ENCODE results near the gene USP51. TPM values are rescaled to one million over a fixed set of nuclear protein-coding genes. Genes with fewer than 3 reads are reported as not detected.
"Not testable (repeated sequence)": the region's sequence is repeated elsewhere in the genome, so short reads cannot be mapped to it uniquely, and the experiment has no call there.

USP51 gene
- polyA plus RNA-seq, 1 donor (not counting 4 experiments of a cell fraction or from before 2014, with no cell fraction given): 0.28 TPM

DNA sequence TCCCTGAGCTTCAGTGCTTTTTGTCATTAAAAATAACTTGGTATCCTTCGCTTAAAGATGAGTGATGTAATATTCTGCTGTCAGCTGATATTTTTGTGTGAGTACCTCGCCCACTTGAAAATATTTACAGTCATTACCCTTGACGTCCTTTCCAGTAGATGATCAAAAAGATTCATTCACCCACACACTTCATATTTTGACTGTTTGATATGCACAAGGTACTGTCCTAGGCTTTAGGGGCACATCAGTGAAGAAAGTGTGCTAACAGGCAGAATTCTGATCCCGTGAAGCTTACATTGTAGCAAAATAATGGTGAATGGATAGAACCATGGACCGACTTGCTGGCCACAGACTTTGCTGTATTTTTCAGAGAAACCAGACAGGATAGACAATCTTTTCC, 18.1 kb upstream of the USP51 start:
- H3K27me3 ChIP-seq (ENCODE audit: control insufficient read depth, extremely low read depth, insufficient read depth, low read length); H2AFZ ChIP-seq (ENCODE audit: control insufficient read depth, low read length); H3K79me2 ChIP-seq (ENCODE audit: control insufficient read depth, insufficient read depth, low read length); dilution Hi-C loops (cut with MboI; ENCODE audit: extremely low pct_ligation_motif_present, low sequenced_read_pairs); DNase-seq (ENCODE audit: low read depth, low spot score); H3K36me3 ChIP-seq (ENCODE audit: control insufficient read depth in 2 of 2, extremely low read depth in 1 of 2, insufficient read depth in 2 of 2, low read length in 2 of 2); H3K9me3 ChIP-seq (ENCODE audit: control insufficient read depth, low read depth, low read length); H3K9me1 ChIP-seq (ENCODE audit: control insufficient read depth, extremely low read depth, insufficient read depth, low read length); FAIRE-seq; H4K20me1 ChIP-seq (ENCODE audit: control insufficient read depth, extremely low read depth, insufficient read depth, low read length); H3K4me2 ChIP-seq (ENCODE audit: control insufficient read depth, extremely low read depth, insufficient read depth, low read depth, low read length); H3K9ac ChIP-seq (ENCODE audit: control insufficient read depth, extremely low read depth, insufficient read depth, low read length); H3K4me1 ChIP-seq (ENCODE audit: control insufficient read depth, extremely low read depth, insufficient read depth, low read length); H3K4me3 ChIP-seq (ENCODE audit: control insufficient read depth in 2 of 3, extremely low read depth in 1 of 3, insufficient read depth in 2 of 3, low read depth in 1 of 3, low read length in 3 of 3); H3K27ac ChIP-seq (ENCODE audit: control insufficient read depth, insufficient read depth, low read length): not testable (repeated sequence)

GRCh38 chrX:55507010-55507409, 17.4 kb upstream of the USP51 start:
- FAIRE-seq; H2AFZ ChIP-seq (ENCODE audit: control insufficient read depth, low read length); H3K27me3 ChIP-seq (ENCODE audit: control insufficient read depth, extremely low read depth, insufficient read depth, low read length); H3K79me2 ChIP-seq (ENCODE audit: control insufficient read depth, insufficient read depth, low read length); H3K4me1 ChIP-seq (ENCODE audit: control insufficient read depth, extremely low read depth, insufficient read depth, low read length); H3K9ac ChIP-seq (ENCODE audit: control insufficient read depth, extremely low read depth, insufficient read depth, low read length); H3K9me3 ChIP-seq (ENCODE audit: control insufficient read depth, low read depth, low read length); H3K27ac ChIP-seq (ENCODE audit: control insufficient read depth, insufficient read depth, low read length); H3K4me2 ChIP-seq (ENCODE audit: control insufficient read depth, extremely low read depth, insufficient read depth, low read depth, low read length); H3K4me3 ChIP-seq (ENCODE audit: control insufficient read depth in 2 of 3, extremely low read depth in 1 of 3, insufficient read depth in 2 of 3, low read depth in 1 of 3, low read length in 3 of 3); H3K36me3 ChIP-seq (ENCODE audit: control insufficient read depth in 2 of 2, extremely low read depth in 1 of 2, insufficient read depth in 2 of 2, low read length in 2 of 2); H4K20me1 ChIP-seq (ENCODE audit: control insufficient read depth, extremely low read depth, insufficient read depth, low read length); H3K9me1 ChIP-seq (ENCODE audit: control insufficient read depth, extremely low read depth, insufficient read depth, low read length); dilution Hi-C loops (cut with MboI; ENCODE audit: extremely low pct_ligation_motif_present, low sequenced_read_pairs); DNase-seq (ENCODE audit: low read depth, low spot score): not testable (repeated sequence)

DNA sequence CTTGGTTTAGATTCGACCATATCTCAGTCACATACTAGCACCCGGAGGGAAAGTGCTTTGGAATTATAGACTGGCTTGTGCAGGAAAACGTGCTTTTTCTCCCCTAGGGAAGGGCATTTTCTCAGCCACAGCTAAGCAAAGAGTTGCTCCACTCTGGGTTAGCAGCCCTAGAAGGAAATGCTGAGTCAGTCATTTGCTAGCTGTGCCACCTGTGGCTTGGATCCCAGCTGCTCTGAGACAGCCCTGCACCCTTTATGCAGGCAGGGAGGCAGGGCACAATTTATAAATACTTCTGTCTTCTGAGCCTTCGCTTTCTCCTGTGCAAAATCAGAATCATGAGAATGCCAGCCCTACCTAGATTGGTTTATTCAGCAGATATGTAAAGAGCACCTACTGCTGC, 1.3 kb upstream of the USP51 start:
- H3K36me3 ChIP-seq (ENCODE audit: control insufficient read depth in 2 of 2, extremely low read depth in 1 of 2, insufficient read depth in 2 of 2, low read length in 2 of 2): no peaks in the 10 kb centered on the region
- no peaks in the 10 kb centered on the region for H3K9me3 ChIP-seq (ENCODE audit: control insufficient read depth, low read depth, low read length)
- H3K9ac ChIP-seq (ENCODE audit: control insufficient read depth, extremely low read depth, insufficient read depth, low read length): no peak overlapping the region
- no peak for DNase-seq (ENCODE audit: low read depth, low spot score)
- H3K9me1 ChIP-seq (ENCODE audit: control insufficient read depth, extremely low read depth, insufficient read depth, low read length): no peaks in the 10 kb centered on the region
- no peaks in the 10 kb centered on the region for H4K20me1 ChIP-seq (ENCODE audit: control insufficient read depth, extremely low read depth, insufficient read depth, low read length)
- H3K27me3 ChIP-seq (ENCODE audit: control insufficient read depth, extremely low read depth, insufficient read depth, low read length): no peaks in the 10 kb centered on the region
- H3K4me1 ChIP-seq (ENCODE audit: control insufficient read depth, extremely low read depth, insufficient read depth, low read length): peaks cover 7% of the 10 kb centered on the region
- dilution Hi-C loops (cut with MboI; ENCODE audit: extremely low pct_ligation_motif_present, low sequenced_read_pairs): no loop called here
- no peak overlapping the region for H3K4me3 ChIP-seq (ENCODE audit: control insufficient read depth in 2 of 3, extremely low read depth in 1 of 3, insufficient read depth in 2 of 3, low read depth in 1 of 3, low read length in 3 of 3)
- FAIRE-seq: no peak
- no peak overlapping the region for H3K4me2 ChIP-seq (ENCODE audit: control insufficient read depth, extremely low read depth, insufficient read depth, low read depth, low read length)
- TF ChIP-seq EZH2 (IDR thresholded peaks at IDR 0.05; ENCODE audit: low read length) (no peak), CTCF (optimal IDR thresholded peaks at IDR 0.05 in 1 of 3, IDR thresholded peaks at IDR 0.05 in 1 of 3, conservative IDR thresholded peaks at IDR 0.05 in 1 of 3; ENCODE audit: extremely low read depth in 1 of 3, insufficient read depth in 2 of 3, low read length in 3 of 3) (no peak)
- no peak overlapping the region for H2AFZ ChIP-seq (ENCODE audit: control insufficient read depth, low read length)
- H3K27ac ChIP-seq (ENCODE audit: control insufficient read depth, insufficient read depth, low read length): no peak overlapping the region
- H3K79me2 ChIP-seq (ENCODE audit: control insufficient read depth, insufficient read depth, low read length): no peaks in the 10 kb centered on the region

Measured in keratinocyte (primary cell).